H9 (cell line): ENCODE results near the gene DHX30. TPM values are rescaled to one million over a fixed set of nuclear protein-coding genes. Genes with fewer than 3 reads are reported as not detected.

Experiments
- DNase-seq: peaks from one replicate; pipeline ENCODE4 v3.0.0-alpha.2; 2017
- H2AFZ ChIP-seq: one replicate; pipeline ENCODE4 v1.6.1; 2013; ENCODE audit warnings: mild to moderate bottlenecking, low read length, control low read depth, moderate library complexity
- H2AK5ac ChIP-seq: 2 replicates; pipeline ENCODE4 v1.6.1; 2013; ENCODE audit warnings: low read length, control low read depth, mixed read lengths; ENCODE audit not compliant: insufficient read length
- H2BK120ac ChIP-seq: one replicate; pipeline ENCODE4 v1.6.1; 2013; ENCODE audit warnings: low read depth, mild to moderate bottlenecking, low read length, control low read depth, inconsistent platforms; ENCODE audit not compliant: poor library complexity, severe bottlenecking
- H2BK12ac ChIP-seq: 2 replicates; pipeline ENCODE4 v1.6.1; 2013; ENCODE audit warnings: low read length, control low read depth, mixed read lengths, low read depth; ENCODE audit not compliant: insufficient read length
- H2BK15ac ChIP-seq: 2 replicates; pipeline ENCODE4 v1.6.1; 2013; ENCODE audit warnings: low read depth, low read length, control low read depth
- H2BK20ac ChIP-seq: one replicate; pipeline ENCODE4 v1.6.1; 2013; ENCODE audit warnings: low read depth, mild to moderate bottlenecking, low read length, control low read depth, inconsistent platforms; ENCODE audit not compliant: poor library complexity, severe bottlenecking
- H2BK5ac ChIP-seq: 2 replicates; pipeline ENCODE4 v1.6.1; 2013; ENCODE audit warnings: low read length, control low read depth, mixed read lengths; ENCODE audit not compliant: insufficient read length
- H3K14ac ChIP-seq: 2 replicates; pipeline ENCODE4 v1.6.1; 2013; ENCODE audit warnings: low read length, control low read depth; ENCODE audit not compliant: insufficient read depth
- H3K18ac ChIP-seq: 2 replicates; pipeline ENCODE4 v1.6.1; 2013; ENCODE audit warnings: low read depth, mild to moderate bottlenecking, mixed read lengths, low read length, control low read depth; ENCODE audit not compliant: insufficient read length
- H3K23ac ChIP-seq: 2 replicates; pipeline ENCODE4 v1.6.1; 2013; ENCODE audit warnings: low read length, control low read depth, mixed read lengths, low read depth; ENCODE audit not compliant: insufficient read length
- H3K23me2 ChIP-seq: 2 replicates; pipeline ENCODE4 v1.6.1; 2013; ENCODE audit warnings: low read depth, mild to moderate bottlenecking, mixed read lengths, low read length, control low read depth; ENCODE audit not compliant: insufficient read length, poor library complexity, severe bottlenecking
- H3K27ac ChIP-seq: 2 replicates; pipeline ENCODE4 v1.5.1; 2013; ENCODE audit warnings: low read length, control low read depth, mixed read lengths, low read depth; ENCODE audit not compliant: insufficient read length
- H3K27me3 ChIP-seq: 2 replicates; pipeline ENCODE4 v1.6.1; 2013; ENCODE audit warnings: low read length, control low read depth, inconsistent platforms; ENCODE audit not compliant: insufficient read depth
- H3K4ac ChIP-seq: 2 replicates; pipeline ENCODE4 v1.6.1; 2013; ENCODE audit warnings: low read depth, mild to moderate bottlenecking, control low read depth, inconsistent platforms, low read length, moderate library complexity
- H3K4me1 ChIP-seq: 2 replicates; pipeline ENCODE4 v1.6.1; 2013; ENCODE audit warnings: low read length, control low read depth, inconsistent platforms; ENCODE audit not compliant: insufficient read depth
- H3K4me2 ChIP-seq: 2 replicates; pipeline ENCODE4 v1.6.1; 2013; ENCODE audit warnings: low read length, control low read depth, mixed read lengths; ENCODE audit not compliant: insufficient read length, insufficient read depth
- H3K56ac ChIP-seq: 2 replicates; pipeline ENCODE4 v1.6.1; 2013; ENCODE audit warnings: low read depth, mild to moderate bottlenecking, mixed read lengths, low read length, control low read depth; ENCODE audit not compliant: insufficient read length
- H3K79me1 ChIP-seq: 2 replicates; pipeline ENCODE4 v1.6.1; 2013; ENCODE audit warnings: low read depth, mild to moderate bottlenecking, moderate library complexity, low read length, control low read depth, inconsistent platforms; ENCODE audit not compliant: insufficient read depth, poor library complexity, severe bottlenecking
- H3K79me2 ChIP-seq: 2 replicates; pipeline ENCODE4 v1.6.1; 2013; ENCODE audit warnings: low read length, control low read depth, inconsistent platforms; ENCODE audit not compliant: insufficient read depth
- H3K9ac ChIP-seq: 2 replicates; pipeline ENCODE4 v1.6.1; 2013; ENCODE audit warnings: low read length, control low read depth, mixed read lengths; ENCODE audit not compliant: insufficient read length; ENCODE audit errors: extremely low read depth
- H3K9me3 ChIP-seq: one replicate; pipeline ENCODE4 v1.6.1; 2013; ENCODE audit warnings: low read depth, low read length, inconsistent platforms; ENCODE audit not compliant: control insufficient read depth
- H3T11ph ChIP-seq: one replicate; pipeline ENCODE4 v1.6.1; 2013; ENCODE audit warnings: mild to moderate bottlenecking, low read length, control low read depth, inconsistent platforms
- H4K20me1 ChIP-seq: one replicate; pipeline ENCODE4 v1.6.1; 2013; ENCODE audit not compliant: control insufficient read depth, insufficient read length, insufficient read depth
- H4K5ac ChIP-seq: 2 replicates; pipeline ENCODE4 v1.6.1; 2013; ENCODE audit warnings: low read depth, mild to moderate bottlenecking, mixed read lengths, low read length, control low read depth; ENCODE audit not compliant: insufficient read length
- H4K8ac ChIP-seq: replicated peaks from 2 replicates; pipeline ENCODE4 v1.6.1; 2013; ENCODE audit warnings: low read length, control low read depth, mixed read lengths, low read depth; ENCODE audit not compliant: insufficient read length
- H4K91ac ChIP-seq: 2 replicates; pipeline ENCODE4 v1.6.1; 2013; ENCODE audit warnings: low read depth, mild to moderate bottlenecking, moderate library complexity, mixed read lengths, low read length, control low read depth; ENCODE audit not compliant: insufficient read length
- H3K27ac Mint-ChIP-seq, 3 experiments: 2 replicates in 2 of 3; 3 replicates in 1 of 3; pipeline ENCODE4 v1.8.0; 2020 to 2021; ENCODE audit warnings: mixed read lengths in 3 of 3, mild to moderate bottlenecking in 1 of 3, moderate library complexity in 1 of 3
- H3K27me3 Mint-ChIP-seq: 2 replicates; pipeline ENCODE4 v1.8.0; 2021; ENCODE audit warnings: low read depth, mild to moderate bottlenecking, moderate library complexity, mixed read lengths
- H3K36me3 Mint-ChIP-seq, 3 experiments: 2 replicates in 2 of 3; 3 replicates in 1 of 3; pipeline ENCODE4 v1.8.0; 2020 to 2021; ENCODE audit warnings: low read depth in 3 of 3, mixed read lengths in 3 of 3; ENCODE audit not compliant: insufficient read depth in 1 of 3
- H3K4me1 Mint-ChIP-seq, 2 experiments: 2 replicates each; pipeline ENCODE4 v1.8.0; 2020; ENCODE audit warnings: mixed read lengths in 2 of 2
- H3K4me3 Mint-ChIP-seq, 2 experiments: 2 replicates in 1 of 2; 3 replicates in 1 of 2; pipeline ENCODE4 v1.8.0; 2020 to 2021; ENCODE audit warnings: mild to moderate bottlenecking in 2 of 2, mixed read lengths in 2 of 2, moderate library complexity in 1 of 2
- H3K9me3 Mint-ChIP-seq, 2 experiments: 2 replicates in 1 of 2; 3 replicates in 1 of 2; pipeline ENCODE4 v1.8.0; 2020; ENCODE audit warnings: mild to moderate bottlenecking in 2 of 2, mixed read lengths in 2 of 2, moderate library complexity in 1 of 2
- CTCF ChIP-seq: fragments of 200-600 bp; sonication (generic); conservative IDR thresholded peaks from 3 replicates; pipeline ENCODE4 v1.8.0; 2021; ENCODE audit warnings: antibody characterized with exemption, mild to moderate bottlenecking
- WGBS: extraction: QIAGEN DNeasy Blood & Tissue Kit; methylation state at CpG from one replicate; pipeline ENCODE4 v1.1.7; 2013; ENCODE audit warnings: missing lambda C conversion rate, low lambda C conversion rate, mixed read lengths; ENCODE audit not compliant: insufficient read length; ENCODE audit errors: extremely low coverage; 5-methylcytosine and 5-hydroxymethylcytosine counted together
- total RNA-seq: library from RNA; stranded (reverse); gene quantifications from 2 replicates; pipeline ENCODE4 v1.2.1, GENCODE V29; 2021

DHX30 gene
- total RNA-seq, 1 experiment from 2014 or later, result 107 TPM

- Histone ChIP-seq H3K4me2 (no peak overlapping the region), H3K27ac (no peak overlapping the region), H2BK15ac (no peak overlapping the region), H2AK5ac (no peak overlapping the region), H3K23me2 (no peaks in the 10 kb centered on the region), H3K27me3 (no peaks in the 10 kb centered on the region), H4K20me1 (no peaks in the 10 kb centered on the region), H3T11ph (no peak overlapping the region), H2BK20ac (no peak overlapping the region), H3K79me1 (no peaks in the 10 kb centered on the region), H3K56ac (no peak overlapping the region), H2AFZ (no peak overlapping the region), H3K4me1 (peaks cover 3% of the 10 kb centered on the region), H2BK12ac (no peak overlapping the region), H2BK5ac (no peak overlapping the region), H3K23ac (no peak overlapping the region), H3K18ac (no peak overlapping the region), H3K4ac (no peak overlapping the region), H4K8ac (no peak overlapping the region), H4K91ac (no peak overlapping the region), H3K14ac (no peak overlapping the region), H3K9me3 (no peaks in the 10 kb centered on the region), H3K9ac (no peak overlapping the region), H2BK120ac (no peak overlapping the region), H3K79me2 (no peaks in the 10 kb centered on the region), H4K5ac (no peak overlapping the region)
- H3K9me3 Mint-ChIP-seq, result no peaks in the 10 kb centered on the region
- no peak overlapping the region for H3K4me3 Mint-ChIP-seq
- DNase-seq, result no peak
- H3K4me1 Mint-ChIP-seq, result peaks cover 43 to 54% of the 10 kb centered on the region in 2 experiments
- peaks cover 18 to 40% (median 30%) of the 10 kb centered on the region in 3 experiments; a peak in 6 of 7 replicates for H3K36me3 Mint-ChIP-seq
- TF ChIP-seq CTCF, result no peak
- no CpG with 5 or more reads among the region's 4 CpGs for WGBS
- H3K27me3 Mint-ChIP-seq, result no peaks in the 10 kb centered on the region
- H3K27ac Mint-ChIP-seq, result peak overlapping the region; percentile 33 to 52 (median 42); a peak in 4 of 7 replicates
These were observed 86.2 kb downstream of the DHX30 start for GRCh38 chr3:47888986-47889757.
